ENCODE results near the gene TMPRSS3. TPM values are rescaled to one million over a fixed set of nuclear protein-coding genes. Genes with fewer than 3 reads are reported as not detected.

Gene TMPRSS3
- total RNA-seq, 1 donor from 2014 or later: 4.1 TPM

DNA sequence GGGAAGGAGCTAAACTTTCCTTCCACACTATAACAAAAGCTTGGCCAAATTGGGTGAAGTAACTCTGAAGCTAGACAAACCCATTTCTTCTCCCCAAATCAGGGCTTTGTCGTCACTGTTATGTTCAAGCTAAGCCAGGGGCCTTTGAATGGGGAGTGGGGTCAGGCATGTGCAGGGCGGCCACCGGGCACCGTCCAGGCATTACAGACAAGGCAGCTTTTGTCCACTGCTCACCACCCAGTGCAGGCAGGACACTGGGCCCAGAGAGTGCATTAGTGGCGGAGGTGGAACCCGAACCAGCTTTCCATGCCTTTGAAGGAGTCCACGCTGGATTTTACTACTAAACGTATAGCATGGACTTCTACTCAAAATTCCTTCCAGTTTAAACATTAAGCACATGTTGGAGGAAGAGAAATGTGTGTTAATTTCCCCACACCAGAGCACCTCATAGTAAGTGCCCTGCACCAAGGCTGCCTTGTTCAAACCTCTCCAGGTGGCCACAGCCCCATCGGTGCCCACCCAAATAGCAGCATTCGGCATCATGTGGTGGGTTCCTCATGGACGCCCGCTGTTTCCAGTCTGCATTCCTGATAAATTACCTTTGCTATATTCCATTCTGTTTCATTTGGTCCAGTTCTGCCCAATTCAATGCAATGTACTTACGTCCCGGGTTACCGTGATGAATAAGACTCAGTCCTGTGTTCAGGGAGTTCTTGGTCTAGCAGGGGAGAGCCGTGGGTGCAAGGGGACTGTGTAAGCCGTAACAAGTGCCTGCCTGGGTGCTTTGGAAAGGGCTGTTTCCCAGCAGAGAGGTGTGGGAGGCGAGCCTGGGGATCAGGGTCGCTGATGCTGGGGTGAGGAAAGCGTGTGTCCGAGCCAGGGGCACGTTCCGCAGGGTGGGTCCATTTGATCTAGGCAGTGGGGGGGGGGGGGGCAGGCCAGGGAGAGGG is 9.5 kb upstream of the TMPRSS3 start:
- no peak overlapping the region for H3K4me3 ChIP-seq (ENCODE audit: low read depth, low read length)
- no peaks in the 10 kb centered on the region for H3K36me3 ChIP-seq (ENCODE audit: control insufficient read depth, insufficient read depth, low read length)
- no peak for DNase-seq (ENCODE audit: low read depth)
- TF ChIP-seq, protein P1, sequence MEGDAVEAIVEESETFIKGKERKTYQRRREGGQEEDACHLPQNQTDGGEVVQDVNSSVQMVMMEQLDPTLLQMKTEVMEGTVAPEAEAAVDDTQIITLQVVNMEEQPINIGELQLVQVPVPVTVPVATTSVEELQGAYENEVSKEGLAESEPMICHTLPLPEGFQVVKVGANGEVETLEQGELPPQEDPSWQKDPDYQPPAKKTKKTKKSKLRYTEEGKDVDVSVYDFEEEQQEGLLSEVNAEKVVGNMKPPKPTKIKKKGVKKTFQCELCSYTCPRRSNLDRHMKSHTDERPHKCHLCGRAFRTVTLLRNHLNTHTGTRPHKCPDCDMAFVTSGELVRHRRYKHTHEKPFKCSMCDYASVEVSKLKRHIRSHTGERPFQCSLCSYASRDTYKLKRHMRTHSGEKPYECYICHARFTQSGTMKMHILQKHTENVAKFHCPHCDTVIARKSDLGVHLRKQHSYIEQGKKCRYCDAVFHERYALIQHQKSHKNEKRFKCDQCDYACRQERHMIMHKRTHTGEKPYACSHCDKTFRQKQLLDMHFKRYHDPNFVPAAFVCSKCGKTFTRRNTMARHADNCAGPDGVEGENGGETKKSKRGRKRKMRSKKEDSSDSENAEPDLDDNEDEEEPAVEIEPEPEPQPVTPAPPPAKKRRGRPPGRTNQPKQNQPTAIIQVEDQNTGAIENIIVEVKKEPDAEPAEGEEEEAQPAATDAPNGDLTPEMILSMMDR (IDR thresholded peaks at IDR 0.05; ENCODE audit: insufficient read depth, low read length, poor library complexity, severe bottlenecking): no peak
- no peaks in the 10 kb centered on the region for H3K27me3 ChIP-seq (ENCODE audit: control insufficient read depth, insufficient read depth, low read length)

DNA sequence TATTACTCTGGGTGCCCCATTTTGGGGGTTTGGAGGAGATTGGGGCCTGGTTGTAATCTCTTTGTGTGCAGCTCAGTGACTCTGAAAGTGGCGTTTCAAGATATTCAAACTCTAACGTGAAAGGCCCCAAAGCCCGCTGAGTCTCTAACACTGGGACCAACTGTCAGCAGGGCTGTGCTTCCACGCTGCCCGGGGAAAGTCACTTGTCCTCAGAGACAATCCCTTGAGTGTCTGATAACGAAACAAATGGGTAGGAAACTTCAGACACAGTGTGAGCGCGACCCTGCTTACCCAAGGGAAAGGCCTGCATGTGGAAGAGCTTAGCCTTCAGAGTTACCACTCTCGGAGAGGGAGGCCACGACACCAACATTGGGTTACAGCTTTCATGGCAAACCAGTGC is 8.7 kb upstream of the TMPRSS3 start:
- no peaks in the 10 kb centered on the region for H3K36me3 ChIP-seq (ENCODE audit: control insufficient read depth, insufficient read depth, low read length)
- no peak overlapping the region for H3K4me3 ChIP-seq (ENCODE audit: low read depth, low read length)
- no peak for DNase-seq (ENCODE audit: low read depth)
- TF ChIP-seq, protein P1 (IDR thresholded peaks at IDR 0.05; ENCODE audit: insufficient read depth, low read length, poor library complexity, severe bottlenecking): no peak
- no peaks in the 10 kb centered on the region for H3K27me3 ChIP-seq (ENCODE audit: control insufficient read depth, insufficient read depth, low read length)

DNA sequence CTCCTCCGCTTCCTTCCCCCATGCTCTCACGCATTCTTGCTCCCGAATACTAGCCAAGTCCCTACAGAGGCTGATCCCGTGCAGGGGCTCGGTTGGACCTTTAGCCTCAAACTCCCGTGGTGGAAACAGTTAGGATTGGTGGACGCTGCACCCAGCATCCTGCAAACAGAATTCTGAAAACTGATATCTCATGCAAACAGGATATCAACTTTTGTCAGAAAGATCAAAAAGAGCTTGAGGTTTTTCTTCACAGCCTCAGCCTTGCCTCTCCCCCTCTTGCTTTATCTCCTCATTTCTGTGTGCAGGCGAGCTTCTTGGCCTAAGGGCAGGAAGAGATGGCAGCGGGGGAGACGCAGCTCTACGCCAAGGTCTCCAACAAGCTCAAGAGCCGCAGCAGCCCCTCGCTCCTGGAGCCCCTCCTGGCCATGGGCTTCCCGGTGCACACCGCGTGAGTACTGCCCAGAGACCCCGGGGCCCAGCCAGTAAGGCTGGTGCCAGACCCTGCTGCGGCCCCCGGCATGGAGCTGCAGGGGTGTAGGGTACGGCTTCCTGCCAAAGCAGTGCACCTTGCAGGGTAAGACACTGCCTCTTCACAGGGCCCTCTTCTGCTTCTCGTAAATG is 7.9 kb upstream of the TMPRSS3 start, which contains the start of gene UBASH3A:
UBASH3A (plus strand) TSS at position 292 of the 621 bp plus-strand sequence; CDS start at position 336, 44 bp downstream.
- DNase-seq (ENCODE audit: low read depth): no peak
- Histone ChIP-seq H3K36me3 (ENCODE audit: control insufficient read depth, insufficient read depth, low read length) (no peaks in the 10 kb centered on the region), H3K4me3 (ENCODE audit: low read depth, low read length) (no peak within 1 kb of the TSS), H3K27me3 (ENCODE audit: control insufficient read depth, insufficient read depth, low read length) (no peaks in the 10 kb centered on the region)
- TF ChIP-seq, protein P1 (IDR thresholded peaks at IDR 0.05; ENCODE audit: insufficient read depth, low read length, poor library complexity, severe bottlenecking): no peak

DNA sequence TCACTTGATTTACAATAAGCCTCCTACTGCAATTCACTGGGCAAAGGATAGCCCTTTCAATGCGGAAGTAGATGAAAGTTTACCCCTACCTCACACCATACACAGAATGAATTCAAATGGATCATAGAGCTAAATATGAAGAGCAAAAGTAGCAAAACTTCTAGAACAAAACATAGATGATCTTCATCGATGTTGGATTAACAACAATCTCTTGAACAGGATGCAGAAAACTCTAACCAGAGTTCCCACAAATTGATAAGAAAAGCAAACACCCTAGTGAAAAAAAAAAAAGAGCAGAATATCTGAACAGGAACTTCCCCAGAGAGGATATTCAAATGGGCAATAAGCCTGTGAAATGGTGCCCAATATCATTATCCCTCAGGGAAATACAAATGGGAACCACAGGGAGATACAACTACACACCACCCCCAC is 6.0 kb upstream of the TMPRSS3 start:
- DNase-seq (ENCODE audit: low read depth): no peak
- no peak overlapping the region for H3K4me3 ChIP-seq (ENCODE audit: low read depth, low read length)
- no peaks in the 10 kb centered on the region for H3K27me3 ChIP-seq (ENCODE audit: control insufficient read depth, insufficient read depth, low read length)
- TF ChIP-seq, protein P1 (IDR thresholded peaks at IDR 0.05; ENCODE audit: insufficient read depth, low read length, poor library complexity, severe bottlenecking): no peak
- H3K36me3 ChIP-seq (ENCODE audit: control insufficient read depth, insufficient read depth, low read length): no peaks in the 10 kb centered on the region

DNA sequence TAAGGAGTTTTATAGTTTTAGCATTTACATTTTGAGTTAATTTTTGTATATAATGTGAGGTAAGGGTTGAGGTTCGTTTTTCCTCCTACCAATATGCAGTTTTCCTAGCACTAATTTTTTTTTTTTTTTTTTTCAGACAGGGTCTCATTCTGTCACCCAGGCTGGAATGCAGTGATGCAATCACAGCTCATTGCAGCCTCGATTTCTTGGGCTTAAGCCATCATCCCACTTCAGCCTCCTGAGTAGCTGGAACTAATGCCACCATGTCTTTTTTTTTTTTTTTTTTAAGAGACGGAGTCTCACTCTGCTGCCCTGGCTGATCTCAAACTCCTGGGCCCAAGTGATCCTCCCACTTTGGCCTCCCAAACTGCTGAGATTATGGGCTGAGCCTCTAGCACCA is 5.3 kb upstream of the TMPRSS3 start:
- no peak for DNase-seq (ENCODE audit: low read depth)
- Histone ChIP-seq H3K36me3 (ENCODE audit: control insufficient read depth, insufficient read depth, low read length) (no peaks in the 10 kb centered on the region), H3K27me3 (ENCODE audit: control insufficient read depth, insufficient read depth, low read length) (no peaks in the 10 kb centered on the region)

More for the DNA sequence above, 5.3 kb upstream of the TMPRSS3 start:
- no peak overlapping the region for H3K4me3 ChIP-seq (ENCODE audit: low read depth, low read length)
- TF ChIP-seq, protein P1 (IDR thresholded peaks at IDR 0.05; ENCODE audit: insufficient read depth, low read length, poor library complexity, severe bottlenecking): no peak
